HEK293 (cell line): ENCODE data around the gene GABBR2.

Experiments used
- BCL11A ChIP-seq: fragments of 450-650 bp; formaldehyde crosslinking; IDR thresholded peaks from 2 replicates; pipeline ENCODE4 v1.5.1; 2016; ENCODE audit warnings: low read depth, missing biosample characterization, missing genetic modification characterization
- ELK4 ChIP-seq: IDR thresholded peaks from 2 replicates; pipeline ENCODE4 v1.6.1; 2011; ENCODE audit warnings: mild to moderate bottlenecking, low read depth, low read length, borderline replicate concordance
- PATZ1 ChIP-seq: fragments of 450-650 bp; formaldehyde crosslinking; IDR thresholded peaks from 2 replicates; pipeline ENCODE4 v1.5.1; 2016; ENCODE audit warnings: missing biosample characterization, missing genetic modification characterization
- REST ChIP-seq: fragments of 450-650 bp; formaldehyde crosslinking; IDR thresholded peaks from 2 replicates; pipeline ENCODE4 v1.5.1; 2016; ENCODE audit warnings: missing biosample characterization, missing genetic modification characterization
- SP2 ChIP-seq: fragments of 450-650 bp; formaldehyde crosslinking; IDR thresholded peaks from 2 replicates; pipeline ENCODE4 v1.5.1; 2016; ENCODE audit warnings: missing biosample characterization, missing genetic modification characterization
- ZNF24 ChIP-seq: fragments of 450-650 bp; formaldehyde crosslinking; IDR thresholded peaks from 2 replicates; pipeline ENCODE4 v1.5.1; 2016; ENCODE audit warnings: missing biosample characterization, missing genetic modification characterization
- ZNF266 ChIP-seq: fragments of 450-650 bp; formaldehyde crosslinking; IDR thresholded peaks from 2 replicates; pipeline ENCODE4 v1.5.1; 2016; ENCODE audit warnings: missing biosample characterization, missing genetic modification characterization, low read depth
- ZNF324 ChIP-seq: fragments of 450-650 bp; formaldehyde crosslinking; IDR thresholded peaks from 2 replicates; pipeline ENCODE4 v1.5.1; 2016; ENCODE audit warnings: missing biosample characterization, missing genetic modification characterization
- ZNF423 ChIP-seq: fragments of 450-650 bp; formaldehyde crosslinking; IDR thresholded peaks from 2 replicates; pipeline ENCODE4 v1.5.1; 2016; ENCODE audit warnings: missing biosample characterization, missing genetic modification characterization
- ZSCAN23 ChIP-seq: fragments of 450-650 bp; formaldehyde crosslinking; IDR thresholded peaks from 2 replicates; pipeline ENCODE4 v1.5.1; 2016; ENCODE audit warnings: missing biosample characterization, missing genetic modification characterization
- ZSCAN4 ChIP-seq: fragments of 450-650 bp; formaldehyde crosslinking; IDR thresholded peaks from 2 replicates; pipeline ENCODE4 v1.5.1; 2017; ENCODE audit warnings: missing biosample characterization, missing genetic modification characterization

- TF ChIP-seq ELK4 = no peak
- TF ChIP-seq ZNF24 = no peak
- TF ChIP-seq REST (tag by site-specific recombination) = no peak
- no peak for TF ChIP-seq SP2 (tag by site-specific recombination)
- TF ChIP-seq ZNF423 = no peak
- TF ChIP-seq PATZ1 = no peak
- TF ChIP-seq ZNF266 (tag by site-specific recombination) = no peak
- TF ChIP-seq ZSCAN4 (tag by site-specific recombination) = no peak
- TF ChIP-seq ZSCAN23 (tag by site-specific recombination) = no peak
- no peak for TF ChIP-seq BCL11A
- no peak for TF ChIP-seq ZNF324 (tag by site-specific recombination)
Observed at GRCh38 chr9:98591696-98592095, 117.0 kb downstream of the GABBR2 start.
